PC-3 (cell line): Measurements from ENCODE around the gene LUZP1. TPM values are rescaled to one million over a fixed set of nuclear protein-coding genes. Genes with fewer than 3 reads are reported as not detected.

ENCODE experiments used
- ATAC-seq: fragments of 200-7000 bp; cut with Tn5 transposase; 2 replicates; pipeline ENCODE4 v1.9.1; 2020; ENCODE audit warnings: mild to moderate bottlenecking, moderate library complexity
- BruUV-seq: library from RNA; stranded (reverse); fragments of 400-500 nt; replicated peaks from 2 replicates; lab custom pipeline; 2021; lab: Mats Ljungman, UMichigan
- CTCF ChIA-PET: fragments of 300-600 bp; sonication (Branson Sonifier 250); formaldehyde crosslinking; loops from one replicate; lab custom pipeline; 2022; ENCODE audit warnings: antibody characterized with exemption; lab: Charles Lee
- POLR2A ChIA-PET: fragments of 300-600 bp; sonication (Branson Sonifier 250); formaldehyde crosslinking; loops from one replicate; lab custom pipeline; 2022; ENCODE audit warnings: antibody characterized with exemption; ENCODE audit not compliant: unreplicated experiment; lab: Charles Lee
- DNase-seq: peaks from one replicate; pipeline ENCODE4 v3.0.0-alpha.2; 2015
- H2AFZ ChIP-seq: fragments of 300-600 bp; sonication (generic); 2 replicates; pipeline ENCODE4 v1.6.0; 2016; ENCODE audit warnings: antibody characterized with exemption, low read length
- H3F3A ChIP-seq: fragments of 300-600 bp; sonication (generic); one replicate; pipeline ENCODE4 v1.6.0; 2017; ENCODE audit warnings: antibody characterized with exemption, low read length, control low read depth, mild to moderate bottlenecking; ENCODE audit not compliant: unreplicated experiment
- H3K27ac ChIP-seq: fragments of 300-600 bp; sonication (generic); 2 replicates; pipeline ENCODE4 v1.5.1; 2016; ENCODE audit warnings: mild to moderate bottlenecking, low read length
- H3K27me3 ChIP-seq: fragments of 300-600 bp; sonication (generic); 2 replicates; pipeline ENCODE4 v1.6.1; 2016; ENCODE audit warnings: low read length, mixed read lengths
- H3K36me3 ChIP-seq: fragments of 300-600 bp; sonication (generic); 2 replicates; pipeline ENCODE4 v1.6.1; 2016; ENCODE audit warnings: low read depth, mixed run types, low read length, mixed read lengths
- H3K4me1 ChIP-seq: fragments of 300-600 bp; sonication (generic); 2 replicates; pipeline ENCODE4 v1.5.1; 2016; ENCODE audit warnings: low read length; ENCODE audit not compliant: insufficient read depth
- H3K4me2 ChIP-seq: fragments of 300-600 bp; sonication (generic); 2 replicates; pipeline ENCODE4 v1.6.0; 2016; ENCODE audit warnings: low read length
- H3K4me3 ChIP-seq: fragments of 300-600 bp; sonication (generic); 2 replicates; pipeline ENCODE4 v1.5.1; 2016; ENCODE audit warnings: mild to moderate bottlenecking, low read length, mixed read lengths
- H3K79me2 ChIP-seq: fragments of 300-600 bp; sonication (generic); 2 replicates; pipeline ENCODE4 v1.6.1; 2017; ENCODE audit warnings: low read length, mixed read lengths
- H3K9ac ChIP-seq: fragments of 300-600 bp; sonication (generic); 2 replicates; pipeline ENCODE4 v1.6.0; 2016; ENCODE audit warnings: mild to moderate bottlenecking, low read length
- H3K9me2 ChIP-seq: fragments of 300-600 bp; sonication (generic); replicated peaks from 2 replicates; pipeline ENCODE4 v1.6.1; 2016; ENCODE audit warnings: mixed run types, low read length, mixed read lengths
- H3K9me3 ChIP-seq: fragments of 300-600 bp; sonication (generic); 2 replicates; pipeline ENCODE4 v1.6.1; 2016; ENCODE audit warnings: low read length, mixed read lengths
- H4K20me1 ChIP-seq: fragments of 300-600 bp; sonication (generic); 2 replicates; pipeline ENCODE4 v1.6.1; 2016; ENCODE audit warnings: low read length, mixed read lengths
- CTCF ChIP-seq: fragments of 300-600 bp; sonication (generic); conservative IDR thresholded peaks from 2 replicates; pipeline ENCODE4 v1.5.1; 2017; ENCODE audit warnings: antibody characterized with exemption, low read depth, mild to moderate bottlenecking, low read length
- EZH2 ChIP-seq: fragments of 300-600 bp; sonication (generic); IDR thresholded peaks from one replicate; pipeline ENCODE4 v1.6.1; 2017; ENCODE audit warnings: antibody characterized with exemption, mild to moderate bottlenecking, low read length; ENCODE audit not compliant: unreplicated experiment
- EZH2phosphoT487 ChIP-seq: fragments of 300-600 bp; sonication (generic); IDR thresholded peaks from 2 replicates; pipeline ENCODE4 v1.6.1; 2018; ENCODE audit warnings: mild to moderate bottlenecking, antibody characterized with exemption, low read length, borderline replicate concordance
- intact Hi-C: fragments of 100-400 bp; cut with micrococcal nuclease; formaldehyde crosslinking; loops from 2 replicates; pipeline ENCODE4 v1.9.0; 2023
- total RNA-seq: library from RNA; depleted of rRNA; stranded (reverse); fragments of >200 nt; gene quantifications from 2 replicates; pipeline ENCODE4 v1.2.3, GENCODE V29; 2014

LUZP1 gene
- total RNA-seq, 1 experiment from 2014 or later, result 17.8 TPM

- POLR2A ChIA-PET, result no interaction called here
These were observed 80.6 kb downstream of the LUZP1 start for GRCh38 chr1:23088027-23088426.

GRCh38 chr1:23085696-23086095 is 83.0 kb downstream of the LUZP1 start:
- H4K20me1 ChIP-seq, result no peaks in the 10 kb centered on the region
- TF ChIP-seq CTCF, result no peak
- no peak for TF ChIP-seq EZH2
- TF ChIP-seq EZH2phosphoT487, result no peak
- peaks cover 61% of the 10 kb centered on the region for H3K36me3 ChIP-seq
- no peaks in the 10 kb centered on the region for H3K9me3 ChIP-seq
- no peak overlapping the region for H3K4me3 ChIP-seq
- H3F3A ChIP-seq, result peaks cover 3% of the 10 kb centered on the region
- ChIA-PET CTCF (no interaction called here), POLR2A (no interaction called here)
- DNase-seq (no peak), ATAC-seq (no peak)
- no peaks in the 10 kb centered on the region for H3K9me2 ChIP-seq
- H3K4me2 ChIP-seq, result no peak overlapping the region
- BruUV-seq, result no TSS peak
- no peaks in the 10 kb centered on the region for H3K27me3 ChIP-seq
- H3K27ac ChIP-seq, result no peak overlapping the region
- H3K4me1 ChIP-seq, result no peaks in the 10 kb centered on the region
- H2AFZ ChIP-seq, result no peak overlapping the region
- no peaks in the 10 kb centered on the region for H3K79me2 ChIP-seq
- intact Hi-C loops, result no loop called here
- H3K9ac ChIP-seq, result no peak overlapping the region

More at GRCh38 chr1:23088027-23088426, 80.6 kb downstream of the LUZP1 start:
- H3K4me3 ChIP-seq, result no peak overlapping the region
- no peak for TF ChIP-seq CTCF
- no peak for TF ChIP-seq EZH2
- no peak for TF ChIP-seq EZH2phosphoT487
- H3K9ac ChIP-seq, result no peak overlapping the region
- CTCF ChIA-PET, result interaction anchor here (0.6 kb wide), 1 partner anchor 36 kb away, joined by 8 read pairs; no protein-coding TSS in a partner anchor
- H2AFZ ChIP-seq, result no peak overlapping the region
- H3F3A ChIP-seq, result peaks cover 3% of the 10 kb centered on the region
- no peaks in the 10 kb centered on the region for H3K9me3 ChIP-seq
- peaks cover 44% of the 10 kb centered on the region for H3K36me3 ChIP-seq
- intact Hi-C loops, result no loop called here
- H3K4me1 ChIP-seq, result no peaks in the 10 kb centered on the region
- H3K27ac ChIP-seq, result no peak overlapping the region
- DNase-seq (no peak), ATAC-seq (no peak)
- H3K9me2 ChIP-seq, result no peaks in the 10 kb centered on the region
- no peaks in the 10 kb centered on the region for H3K79me2 ChIP-seq
- BruUV-seq, result no TSS peak
- no peak overlapping the region for H3K4me2 ChIP-seq
- H3K27me3 ChIP-seq, result no peaks in the 10 kb centered on the region
- H4K20me1 ChIP-seq, result no peaks in the 10 kb centered on the region

- Histone ChIP-seq H3K36me3 (peaks cover 69% of the 10 kb centered on the region), H3K4me3 (no peak overlapping the region), H3K27me3 (no peaks in the 10 kb centered on the region), H3K9me2 (no peaks in the 10 kb centered on the region), H2AFZ (no peak overlapping the region), H4K20me1 (no peaks in the 10 kb centered on the region), H3K79me2 (no peaks in the 10 kb centered on the region), H3K4me2 (no peak overlapping the region), H3K9ac (no peak overlapping the region), H3F3A (peaks cover 6% of the 10 kb centered on the region), H3K27ac (no peak overlapping the region), H3K4me1 (no peaks in the 10 kb centered on the region), H3K9me3 (no peaks in the 10 kb centered on the region)
- ATAC-seq, result no peak
- ChIA-PET CTCF (no interaction called here), POLR2A (no interaction called here)
- intact Hi-C loops, result no loop called here
- no peak for DNase-seq
- TF ChIP-seq EZH2phosphoT487 (no peak), CTCF (no peak), EZH2 (no peak)
- BruUV-seq, result TSS peak; percentile 4
These were observed 83.8 kb downstream of the LUZP1 start for GRCh38 chr1:23084880-23085279.
